AG09309 (cell line): Measurements from ENCODE around the gene POU3F4.

Experiments
- DNase-seq: peaks from one replicate; pipeline ENCODE4 v3.0.0-alpha.2; 2010; ENCODE audit warnings: low read depth
- H3K4me3 ChIP-seq: 2 replicates; pipeline ENCODE4 v1.5.1; 2011; ENCODE audit warnings: mild to moderate bottlenecking, low read depth, low read length, moderate library complexity; ENCODE audit not compliant: control insufficient read depth
- TF ChIP-seq, protein P1 (sequence below): IDR thresholded peaks from 2 replicates; pipeline ENCODE4 v1.5.1; 2011; ENCODE audit warnings: mild to moderate bottlenecking, low read depth, low read length, inconsistent platforms; ENCODE audit not compliant: insufficient read depth, control insufficient read depth; ENCODE audit errors: missing control alignments

Gene POU3F4

DNA sequence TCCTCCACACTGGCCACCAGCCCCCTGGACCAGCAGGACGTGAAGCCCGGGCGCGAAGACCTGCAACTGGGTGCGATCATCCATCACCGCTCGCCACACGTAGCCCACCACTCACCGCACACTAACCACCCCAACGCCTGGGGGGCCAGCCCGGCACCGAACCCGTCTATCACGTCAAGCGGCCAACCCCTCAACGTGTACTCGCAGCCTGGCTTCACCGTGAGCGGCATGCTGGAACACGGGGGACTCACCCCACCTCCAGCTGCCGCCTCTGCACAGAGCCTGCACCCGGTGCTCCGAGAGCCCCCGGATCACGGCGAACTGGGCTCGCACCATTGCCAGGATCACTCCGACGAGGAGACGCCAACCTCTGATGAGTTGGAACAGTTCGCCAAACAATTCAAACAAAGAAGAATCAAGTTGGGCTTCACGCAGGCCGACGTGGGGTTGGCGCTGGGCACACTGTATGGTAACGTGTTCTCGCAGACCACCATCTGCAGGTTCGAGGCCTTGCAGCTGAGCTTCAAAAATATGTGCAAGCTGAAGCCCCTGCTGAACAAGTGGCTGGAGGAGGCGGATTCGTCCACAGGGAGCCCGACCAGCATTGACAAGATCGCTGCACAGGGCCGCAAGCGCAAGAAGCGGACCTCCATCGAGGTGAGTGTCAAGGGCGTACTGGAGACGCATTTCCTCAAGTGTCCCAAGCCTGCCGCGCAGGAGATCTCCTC, 600 bp downstream of the POU3F4 start:
- DNase-seq = no peak
- no peak overlapping the region for H3K4me3 ChIP-seq
- TF ChIP-seq, protein P1, sequence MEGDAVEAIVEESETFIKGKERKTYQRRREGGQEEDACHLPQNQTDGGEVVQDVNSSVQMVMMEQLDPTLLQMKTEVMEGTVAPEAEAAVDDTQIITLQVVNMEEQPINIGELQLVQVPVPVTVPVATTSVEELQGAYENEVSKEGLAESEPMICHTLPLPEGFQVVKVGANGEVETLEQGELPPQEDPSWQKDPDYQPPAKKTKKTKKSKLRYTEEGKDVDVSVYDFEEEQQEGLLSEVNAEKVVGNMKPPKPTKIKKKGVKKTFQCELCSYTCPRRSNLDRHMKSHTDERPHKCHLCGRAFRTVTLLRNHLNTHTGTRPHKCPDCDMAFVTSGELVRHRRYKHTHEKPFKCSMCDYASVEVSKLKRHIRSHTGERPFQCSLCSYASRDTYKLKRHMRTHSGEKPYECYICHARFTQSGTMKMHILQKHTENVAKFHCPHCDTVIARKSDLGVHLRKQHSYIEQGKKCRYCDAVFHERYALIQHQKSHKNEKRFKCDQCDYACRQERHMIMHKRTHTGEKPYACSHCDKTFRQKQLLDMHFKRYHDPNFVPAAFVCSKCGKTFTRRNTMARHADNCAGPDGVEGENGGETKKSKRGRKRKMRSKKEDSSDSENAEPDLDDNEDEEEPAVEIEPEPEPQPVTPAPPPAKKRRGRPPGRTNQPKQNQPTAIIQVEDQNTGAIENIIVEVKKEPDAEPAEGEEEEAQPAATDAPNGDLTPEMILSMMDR = no peak

DNA sequence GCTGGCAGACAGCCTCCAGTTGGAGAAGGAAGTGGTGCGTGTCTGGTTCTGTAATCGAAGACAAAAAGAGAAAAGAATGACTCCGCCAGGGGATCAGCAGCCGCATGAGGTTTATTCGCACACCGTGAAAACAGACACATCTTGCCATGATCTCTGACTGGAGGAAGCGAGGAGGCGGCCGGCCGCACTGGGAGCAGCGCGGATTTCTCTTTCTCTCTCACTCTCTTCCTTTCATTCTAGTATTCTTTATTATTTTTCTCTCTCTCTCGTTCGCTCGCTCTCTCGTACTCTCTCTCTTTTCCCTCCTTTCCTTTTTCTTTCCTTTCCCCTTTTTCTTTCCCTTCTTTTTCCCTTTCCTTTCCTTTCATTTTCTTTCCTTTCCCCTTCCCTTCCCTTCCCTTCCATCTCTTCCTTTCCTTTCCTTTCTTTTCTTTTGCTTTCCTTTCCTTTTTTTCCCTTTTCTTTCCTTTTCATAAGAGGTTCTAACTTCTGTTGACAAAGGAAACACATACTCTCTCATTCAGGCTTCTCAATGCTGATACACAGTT, 1.2 kb downstream of the POU3F4 start:
- H3K4me3 ChIP-seq = no peak overlapping the region
- TF ChIP-seq, protein P1 = no peak
- DNase-seq = no peak

DNA sequence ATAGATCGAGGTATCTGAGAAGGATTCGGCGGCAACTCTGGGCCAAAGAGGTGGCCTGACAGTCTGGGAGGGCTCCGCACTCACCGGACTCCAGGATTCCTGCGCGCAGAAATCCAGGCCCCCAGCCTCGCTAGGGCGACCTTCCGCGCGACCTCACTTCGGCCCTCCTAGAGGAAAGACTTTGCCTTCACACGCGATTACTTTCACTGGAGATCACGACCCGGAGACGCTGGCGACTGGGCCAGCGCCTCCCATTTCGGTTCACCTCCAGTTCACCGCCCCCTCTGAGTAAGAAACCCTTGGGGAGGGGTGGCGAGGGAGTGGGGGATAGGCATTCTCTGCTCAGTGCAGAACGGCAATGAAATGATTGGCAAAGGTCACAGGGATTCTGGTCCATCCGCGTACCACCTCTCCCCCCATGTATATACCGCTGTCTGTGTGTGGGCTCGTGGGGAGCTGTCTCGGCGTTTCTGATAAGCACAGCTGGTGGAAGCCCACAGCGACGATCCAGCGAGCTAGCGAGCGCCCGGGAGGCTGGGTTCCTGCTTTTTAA, 2.5 kb downstream of the POU3F4 start:
- TF ChIP-seq, protein P1 = no peak
- no peak overlapping the region for H3K4me3 ChIP-seq
- DNase-seq = no peak

DNA sequence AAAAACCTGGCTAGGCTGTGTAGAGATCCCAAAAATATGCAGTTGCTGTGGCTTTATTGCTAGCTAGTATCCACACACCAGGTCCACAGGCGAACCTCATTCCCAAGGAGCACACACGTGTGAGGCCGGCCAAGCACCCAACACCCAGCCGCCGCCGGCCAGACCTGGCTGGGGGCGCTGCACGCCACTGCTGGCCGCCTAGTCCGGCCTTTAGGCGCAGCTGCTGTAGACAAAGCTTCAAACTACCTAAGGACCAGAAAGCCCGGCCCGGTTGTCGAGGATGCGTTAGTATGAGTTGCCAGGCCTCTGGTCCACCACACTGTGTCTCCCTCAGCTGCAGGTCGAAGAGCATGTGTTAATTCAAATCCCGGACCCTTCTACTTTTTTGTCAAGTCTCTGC, 3.1 kb downstream of the POU3F4 start:
- H3K4me3 ChIP-seq = no peak overlapping the region
- TF ChIP-seq, protein P1 = no peak
- no peak for DNase-seq

DNA sequence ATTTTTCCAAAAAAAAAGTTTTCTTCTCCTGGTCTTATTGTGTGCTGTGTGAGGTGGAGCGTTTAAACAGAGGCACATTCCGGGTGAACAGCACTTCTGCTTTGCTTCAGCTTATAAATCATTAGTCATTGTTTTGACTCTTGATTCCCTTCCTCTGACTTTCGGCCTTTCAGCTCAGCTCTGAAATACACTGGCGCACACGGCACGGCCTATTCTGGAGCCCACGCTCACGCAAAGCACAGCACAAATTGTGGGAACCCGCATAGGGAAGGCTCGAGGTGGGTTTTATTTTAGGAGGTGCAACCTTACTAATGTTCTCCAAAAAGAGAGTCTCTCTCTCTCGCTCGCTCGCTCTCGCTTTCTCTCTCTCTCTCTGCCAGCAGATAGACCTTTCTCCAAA, 4.0 kb downstream of the POU3F4 start:
- DNase-seq = no peak
- H3K4me3 ChIP-seq = no peak overlapping the region
- TF ChIP-seq, protein P1 = no peak

DNA sequence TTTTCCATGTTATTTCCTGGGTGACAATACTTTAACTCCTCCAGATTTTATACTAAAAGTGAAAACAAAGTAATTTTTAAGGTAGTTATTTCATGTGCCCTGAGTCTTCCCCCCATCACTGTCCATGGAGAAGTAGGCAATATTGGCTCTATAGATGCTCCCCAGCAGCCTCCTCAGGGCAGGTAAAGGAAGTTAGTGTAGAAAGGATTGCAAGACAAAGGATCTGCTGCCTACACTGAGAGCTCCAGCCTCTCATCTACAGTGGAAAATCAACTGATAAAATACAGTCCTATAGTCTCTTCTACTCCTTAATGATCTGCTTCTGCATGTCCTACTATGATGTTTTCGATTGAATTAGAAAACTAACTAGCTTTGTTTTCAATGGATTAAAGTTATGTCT, 8.5 kb downstream of the POU3F4 start:
- no peak overlapping the region for H3K4me3 ChIP-seq
- TF ChIP-seq, protein P1 = no peak
- DNase-seq = no peak
